C4-2B (cell line): Measurements from ENCODE around the gene CHST8.

Experiments used
- ZFX ChIP-seq: fragments of 450-650 bp; IDR thresholded peaks from 2 replicates; pipeline ENCODE4 v1.6.1; 2017
- TF ChIP-seq, protein P1 (sequence below): fragments of 450-650 bp; conservative IDR thresholded peaks from 2 replicates; pipeline ENCODE4 v1.5.1; 2017; ENCODE audit warnings: mild to moderate bottlenecking

DNA sequence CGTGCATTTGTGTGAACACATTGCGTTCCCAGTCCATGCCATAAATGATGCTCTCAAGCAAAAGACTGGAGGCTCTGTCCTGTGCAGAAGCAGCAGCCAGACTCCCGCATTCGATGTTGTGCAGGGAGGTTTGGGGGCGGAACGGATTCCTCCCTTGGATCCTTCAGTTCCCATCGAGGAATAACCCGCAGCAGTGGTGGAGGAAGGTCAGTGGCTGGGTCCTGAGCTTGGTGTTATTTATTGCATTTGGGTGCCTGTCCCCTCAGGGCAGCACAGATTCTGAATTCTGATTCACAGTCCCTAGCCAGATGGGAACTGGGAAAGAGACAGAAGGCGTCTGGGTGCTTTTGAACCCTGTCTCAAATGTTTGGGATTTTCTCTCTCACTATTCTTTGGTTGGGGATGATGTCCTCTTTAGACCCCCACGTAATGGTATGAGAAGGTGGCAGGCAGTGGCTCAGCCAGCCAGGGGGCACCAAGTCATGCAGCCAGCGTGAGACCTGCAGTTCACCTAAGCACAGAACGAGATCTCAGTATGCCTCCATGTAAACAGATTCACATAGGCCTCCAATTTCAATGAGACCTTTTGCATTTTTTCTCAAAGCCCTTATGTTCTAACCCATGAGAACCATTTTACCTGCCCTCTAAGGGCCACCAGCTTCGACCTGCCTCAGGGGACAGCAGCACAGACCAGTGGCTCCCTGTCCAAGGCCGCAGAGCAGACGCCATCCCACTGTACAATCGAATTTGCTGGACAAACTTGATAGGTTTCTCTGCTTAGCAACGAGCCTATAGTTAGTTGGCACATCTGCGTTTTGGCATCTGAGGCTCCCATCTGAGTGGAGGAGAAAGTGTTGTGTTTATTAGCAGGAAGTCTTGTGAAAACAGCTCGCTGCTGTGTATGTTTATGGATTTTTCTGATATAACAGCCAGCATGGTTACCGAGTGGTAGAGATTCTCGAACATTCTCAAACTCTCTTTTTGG, 192.7 kb downstream of the CHST8 start:
- TF ChIP-seq, protein P1, sequence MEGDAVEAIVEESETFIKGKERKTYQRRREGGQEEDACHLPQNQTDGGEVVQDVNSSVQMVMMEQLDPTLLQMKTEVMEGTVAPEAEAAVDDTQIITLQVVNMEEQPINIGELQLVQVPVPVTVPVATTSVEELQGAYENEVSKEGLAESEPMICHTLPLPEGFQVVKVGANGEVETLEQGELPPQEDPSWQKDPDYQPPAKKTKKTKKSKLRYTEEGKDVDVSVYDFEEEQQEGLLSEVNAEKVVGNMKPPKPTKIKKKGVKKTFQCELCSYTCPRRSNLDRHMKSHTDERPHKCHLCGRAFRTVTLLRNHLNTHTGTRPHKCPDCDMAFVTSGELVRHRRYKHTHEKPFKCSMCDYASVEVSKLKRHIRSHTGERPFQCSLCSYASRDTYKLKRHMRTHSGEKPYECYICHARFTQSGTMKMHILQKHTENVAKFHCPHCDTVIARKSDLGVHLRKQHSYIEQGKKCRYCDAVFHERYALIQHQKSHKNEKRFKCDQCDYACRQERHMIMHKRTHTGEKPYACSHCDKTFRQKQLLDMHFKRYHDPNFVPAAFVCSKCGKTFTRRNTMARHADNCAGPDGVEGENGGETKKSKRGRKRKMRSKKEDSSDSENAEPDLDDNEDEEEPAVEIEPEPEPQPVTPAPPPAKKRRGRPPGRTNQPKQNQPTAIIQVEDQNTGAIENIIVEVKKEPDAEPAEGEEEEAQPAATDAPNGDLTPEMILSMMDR: no peak
- TF ChIP-seq ZFX: no peak
